Small intestine (tissue), 7 donors: ENCODE results near the gene FZD10. TPM values are rescaled to one million over a fixed set of nuclear protein-coding genes. Genes with fewer than 3 reads are reported as not detected.

ENCODE experiments used
- DNase-seq, 2 donors: peaks; one replicate each; pipeline versions ENCODE4 v3.0.0 to v3.0.0-alpha.2; 2013
- FAIRE-seq: peaks from 2 replicates; lab custom pipeline; 2012; peaks lifted over from hg19 to GRCh38; lab: Jason Lieb, UNC
- H3K27ac ChIP-seq, 3 donors: one replicate each; pipeline ENCODE4 v1.5.1; 2013; ENCODE audit warnings: low read length in 2 of 3, mild to moderate bottlenecking in 2 of 3, control low read depth in 1 of 3, inconsistent platforms in 1 of 3, low read depth in 1 of 3, moderate library complexity in 1 of 3
- H3K27me3 ChIP-seq, 3 donors: one replicate each; pipeline ENCODE4 v1.6.1; 2013; ENCODE audit warnings: low read length in 3 of 3, inconsistent platforms in 1 of 3; ENCODE audit not compliant: control insufficient read depth in 3 of 3, insufficient read depth in 3 of 3
- H3K36me3 ChIP-seq, 3 donors: one replicate each; pipeline ENCODE4 v1.6.1; 2013; ENCODE audit warnings: low read length in 3 of 3, inconsistent platforms in 1 of 3, low read depth in 1 of 3, mild to moderate bottlenecking in 1 of 3, moderate library complexity in 1 of 3; ENCODE audit not compliant: control insufficient read depth in 3 of 3, insufficient read depth in 2 of 3
- H3K4me1 ChIP-seq, 3 donors: one replicate each; pipeline ENCODE4 v1.6.1; 2013; ENCODE audit warnings: low read length in 2 of 3, inconsistent platforms in 1 of 3, low read depth in 1 of 3, mild to moderate bottlenecking in 1 of 3, moderate library complexity in 1 of 3; ENCODE audit not compliant: control insufficient read depth in 3 of 3, insufficient read depth in 2 of 3
- H3K4me3 ChIP-seq, 3 donors: one replicate each; pipeline ENCODE4 v1.5.1; 2013; ENCODE audit warnings: low read length in 3 of 3, control low read depth in 1 of 3, inconsistent platforms in 1 of 3, low read depth in 1 of 3, mild to moderate bottlenecking in 1 of 3, moderate library complexity in 1 of 3
- H3K9me3 ChIP-seq, 2 donors: one replicate each; pipeline ENCODE4 v1.6.1; 2013; ENCODE audit warnings: low read depth in 1 of 2, low read length in 1 of 2; ENCODE audit not compliant: control insufficient read depth in 2 of 2, insufficient read depth in 1 of 2
- WGBS, 3 donors: extraction: QIAGEN DNeasy Blood & Tissue Kit; methylation state at CpG; one replicate each; pipeline ENCODE4 v1.1.7; 2013; 5-methylcytosine and 5-hydroxymethylcytosine counted together
- polyA plus RNA-seq, 4 donors: library from polyadenylated mRNA; stranded (reverse) in 3 of 4; unstranded in 1 of 4; fragments of 200-250 nt in 3 of 4; fragments of 120-200 nt in 1 of 4; gene quantifications; one replicate each; pipeline versions ENCODE4 v1.2.1 to v1.2.3, GENCODE V29; 2013
- donor health status: healthy with polysubstance abuse.
- donor health status: control.
- donor health status: control.
- donor health status: Bipolar disorder and iron deficiency.
- donor health status: healthy.

FZD10 gene
- polyA plus RNA-seq, 4 donors = 1.2 to 1.6 TPM; not detected in 2

DNA sequence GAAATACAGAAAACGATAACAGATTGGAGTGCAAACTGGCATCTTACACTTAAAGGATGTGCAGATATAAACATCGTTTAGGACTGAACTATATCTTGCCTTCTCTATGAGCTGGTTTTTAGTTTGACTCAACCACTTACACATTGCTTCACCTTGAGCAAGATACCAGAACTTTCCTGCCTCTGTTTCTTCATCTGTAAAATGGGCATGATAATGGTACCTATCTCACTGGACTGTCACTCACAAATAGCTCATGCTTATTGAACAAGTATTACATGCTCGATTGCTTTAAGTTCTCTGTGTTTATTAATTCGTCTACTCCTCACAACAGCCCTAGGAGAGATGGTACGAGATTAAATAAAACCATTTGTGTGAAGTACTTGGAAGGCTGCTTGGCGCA, 7.7 kb downstream of the FZD10 start:
- no peak for FAIRE-seq

DNA sequence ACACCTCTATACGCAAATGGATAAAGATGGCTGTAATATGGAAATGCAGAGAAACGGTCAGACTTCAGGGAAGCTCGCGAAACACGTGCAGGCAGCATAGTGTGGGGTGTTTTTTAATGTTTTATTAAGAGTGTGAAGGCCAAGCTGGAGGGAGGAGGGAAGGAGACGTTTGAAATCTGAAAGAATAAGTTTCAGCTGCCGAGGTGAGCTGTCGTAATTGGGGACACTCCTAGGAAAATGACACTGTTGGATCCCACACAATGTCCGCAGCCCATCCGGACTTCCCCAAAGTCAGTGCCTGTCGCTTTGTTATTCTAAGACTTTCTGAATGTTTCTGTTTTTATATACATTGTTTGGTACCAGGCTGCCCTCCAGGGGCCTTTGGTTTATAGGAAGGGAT, 8.3 kb downstream of the FZD10 start:
- Histone ChIP-seq H3K36me3 (no peaks in the 10 kb centered on the region), H3K4me1 (no peaks in the 10 kb centered on the region), H3K27ac (no peak overlapping the region), H3K4me3 (no peak overlapping the region), H3K9me3 (peaks cover 0 to 2% of the 10 kb centered on the region in 2 donors), H3K27me3 (peaks cover 0 to 12% (median 0%) of the 10 kb centered on the region in 3 donors)
- DNase-seq = no peak
- no peak for FAIRE-seq
- WGBS, 3 donors = 60 to 66% (median 64%) methylated on average over 11 of the region's 11 CpGs

More for the DNA sequence above, 7.7 kb downstream of the FZD10 start:
- Histone ChIP-seq H3K36me3 (no peaks in the 10 kb centered on the region), H3K27ac (no peak overlapping the region), H3K4me3 (no peak overlapping the region), H3K4me1 (no peaks in the 10 kb centered on the region), H3K9me3 (peaks cover 0 to 2% of the 10 kb centered on the region in 2 donors), H3K27me3 (peaks cover 0 to 18% (median 0%) of the 10 kb centered on the region in 3 donors)
- no peak for DNase-seq
- WGBS, 3 donors = 53 to 58% (median 55%) methylated on average over 6 of the region's 6 CpGs

DNA sequence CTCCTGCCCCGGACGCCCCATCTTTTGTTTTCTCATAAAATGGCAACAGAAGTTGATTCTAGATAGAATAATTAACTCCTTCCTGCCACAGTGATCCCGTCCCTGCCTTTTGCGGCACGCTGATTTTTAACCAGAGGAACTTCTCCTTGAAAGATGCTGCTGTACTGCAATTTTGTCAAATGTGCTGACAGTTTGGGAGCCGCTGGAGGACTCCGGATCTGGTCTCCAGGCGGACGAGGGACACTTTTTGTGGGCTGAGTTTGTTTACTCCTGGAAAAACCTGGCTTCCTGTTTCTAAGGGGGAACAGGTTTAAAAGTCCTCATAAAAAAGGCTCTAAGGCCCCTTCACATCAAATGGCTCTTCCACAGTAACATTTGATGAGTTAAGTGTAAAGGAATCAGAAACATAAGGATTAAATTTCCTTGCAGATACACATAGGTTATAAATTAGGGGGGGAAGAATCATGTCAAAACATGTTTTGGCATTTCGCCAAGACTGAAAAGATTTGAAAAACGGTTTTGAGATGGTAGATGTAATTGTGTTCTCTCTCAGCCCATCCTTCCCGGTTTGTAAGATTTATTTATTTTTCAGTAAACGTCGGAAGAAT, 15.5 kb downstream of the FZD10 start:
- Histone ChIP-seq H3K4me1 (no peaks in the 10 kb centered on the region), H3K9me3 (no peaks in the 10 kb centered on the region), H3K4me3 (no peak overlapping the region), H3K36me3 (no peaks in the 10 kb centered on the region), H3K27me3 (no peaks in the 10 kb centered on the region), H3K27ac (no peak overlapping the region)
- FAIRE-seq (no peak), DNase-seq (no peak)
- 34 to 61% (median 55%) methylated on average over 14 of the region's 14 CpGs for WGBS, 3 donors

DNA sequence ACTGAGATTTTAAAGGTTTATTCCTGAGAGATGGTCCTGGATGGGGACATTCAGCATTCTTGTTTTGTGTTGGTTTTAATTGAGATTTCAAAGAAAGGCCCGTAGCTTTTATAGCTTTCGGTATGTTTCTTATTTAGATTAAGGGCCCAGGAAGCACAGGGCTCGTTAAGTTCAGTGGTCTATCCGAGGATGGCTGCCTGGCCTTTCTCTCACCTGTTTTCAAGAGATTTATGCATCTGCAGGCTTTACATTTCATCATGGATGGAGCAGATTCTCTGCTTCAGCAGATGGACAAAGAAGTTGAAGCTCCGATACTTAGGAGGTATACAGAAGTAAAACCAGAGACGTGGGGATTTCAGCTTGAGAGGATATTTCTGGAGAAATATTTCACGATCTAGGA, 16.0 kb downstream of the FZD10 start:
- DNase-seq = no peak
- Histone ChIP-seq H3K4me3 (no peak overlapping the region), H3K27me3 (no peaks in the 10 kb centered on the region), H3K36me3 (no peaks in the 10 kb centered on the region), H3K27ac (no peak overlapping the region), H3K9me3 (no peaks in the 10 kb centered on the region), H3K4me1 (no peaks in the 10 kb centered on the region)
- WGBS, 3 donors = 61 to 74% (median 66%) methylated on average over 7 of the region's 7 CpGs
- FAIRE-seq = no peak

DNA sequence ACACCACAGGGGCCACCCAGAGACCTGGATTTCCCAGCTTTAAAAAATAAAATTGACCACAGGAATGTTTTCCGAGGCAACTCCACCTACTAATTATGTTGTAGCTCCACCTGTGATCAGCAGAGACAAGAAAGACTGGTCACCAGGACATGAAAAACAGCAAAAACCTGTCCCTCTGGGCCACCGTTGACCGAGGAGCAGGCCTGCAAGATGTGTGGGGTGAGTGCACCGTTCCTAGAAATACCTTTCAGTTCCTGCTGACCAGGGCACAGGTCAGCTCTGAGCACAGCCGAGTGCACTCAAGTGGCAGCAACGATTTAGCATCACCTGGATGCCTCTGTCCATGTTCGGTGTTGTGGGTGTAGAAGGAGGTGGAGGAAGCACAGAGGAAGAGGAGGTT, 16.9 kb downstream of the FZD10 start:
- DNase-seq (no peak), FAIRE-seq (no peak)
- no peak overlapping the region for H3K4me3 ChIP-seq
- WGBS, 3 donors = 68 to 83% (median 82%) methylated on average over 6 to 7 of the region's 7 CpGs
- no peaks in the 10 kb centered on the region for H3K9me3 ChIP-seq
- no peak overlapping the region for H3K27ac ChIP-seq
- H3K4me1 ChIP-seq = no peaks in the 10 kb centered on the region
- no peaks in the 10 kb centered on the region for H3K27me3 ChIP-seq
- H3K36me3 ChIP-seq = no peaks in the 10 kb centered on the region

DNA sequence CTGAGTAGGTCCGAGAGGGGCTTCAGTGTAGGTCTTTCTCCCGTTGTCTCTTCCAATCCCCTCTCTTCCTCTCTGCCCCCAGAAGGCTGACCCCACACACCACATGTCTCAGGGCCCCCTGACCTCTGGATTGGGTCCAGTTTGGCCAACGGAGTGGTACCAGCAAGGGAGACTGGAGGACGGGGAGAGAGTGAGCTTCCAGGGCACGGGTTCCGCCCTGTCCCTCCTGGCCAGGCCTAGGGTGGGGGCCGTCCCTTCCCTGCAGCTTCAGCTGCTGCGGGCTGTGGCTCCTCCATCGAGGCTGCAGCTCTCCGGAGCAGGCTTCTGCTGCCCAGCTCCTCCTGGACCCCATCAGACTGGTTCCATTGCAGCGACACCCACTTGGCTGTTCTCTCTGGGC, 17.4 kb downstream of the FZD10 start:
- Histone ChIP-seq H3K27me3 (no peaks in the 10 kb centered on the region), H3K4me1 (no peaks in the 10 kb centered on the region), H3K27ac (no peak overlapping the region), H3K36me3 (no peaks in the 10 kb centered on the region), H3K9me3 (no peaks in the 10 kb centered on the region), H3K4me3 (no peak overlapping the region)
- no peak for DNase-seq
- no peak for FAIRE-seq
- WGBS, 3 donors = 78 to 91% (median 86%) methylated on average over 10 to 11 of the region's 11 CpGs

DNA sequence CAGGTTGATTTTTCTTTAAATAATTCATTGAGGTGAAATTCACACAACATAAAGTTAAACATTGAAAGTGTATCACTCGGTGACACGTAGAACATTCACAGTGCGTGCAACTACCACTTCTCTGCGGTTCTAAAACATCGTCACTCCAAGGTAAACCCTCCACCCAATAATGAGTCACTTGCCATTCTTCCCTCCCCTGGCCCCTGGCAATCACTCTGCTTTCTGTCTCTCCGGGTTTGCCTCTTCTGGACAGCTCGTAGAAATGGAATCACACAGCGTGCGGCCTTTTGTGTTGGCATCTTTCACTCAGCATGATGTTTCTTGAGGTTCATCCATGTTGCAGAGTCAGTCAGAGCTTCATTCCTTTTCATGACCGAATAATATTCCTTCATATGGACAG, 18.9 kb downstream of the FZD10 start:
- no peaks in the 10 kb centered on the region for H3K4me1 ChIP-seq
- H3K4me3 ChIP-seq = no peak overlapping the region
- FAIRE-seq (no peak), DNase-seq (no peak)
- H3K27ac ChIP-seq = no peak overlapping the region
- H3K9me3 ChIP-seq = no peaks in the 10 kb centered on the region
- H3K27me3 ChIP-seq = no peaks in the 10 kb centered on the region
- 85 to 91% (median 89%) methylated on average over 10 of the region's 10 CpGs for WGBS, 3 donors
- no peaks in the 10 kb centered on the region for H3K36me3 ChIP-seq

DNA sequence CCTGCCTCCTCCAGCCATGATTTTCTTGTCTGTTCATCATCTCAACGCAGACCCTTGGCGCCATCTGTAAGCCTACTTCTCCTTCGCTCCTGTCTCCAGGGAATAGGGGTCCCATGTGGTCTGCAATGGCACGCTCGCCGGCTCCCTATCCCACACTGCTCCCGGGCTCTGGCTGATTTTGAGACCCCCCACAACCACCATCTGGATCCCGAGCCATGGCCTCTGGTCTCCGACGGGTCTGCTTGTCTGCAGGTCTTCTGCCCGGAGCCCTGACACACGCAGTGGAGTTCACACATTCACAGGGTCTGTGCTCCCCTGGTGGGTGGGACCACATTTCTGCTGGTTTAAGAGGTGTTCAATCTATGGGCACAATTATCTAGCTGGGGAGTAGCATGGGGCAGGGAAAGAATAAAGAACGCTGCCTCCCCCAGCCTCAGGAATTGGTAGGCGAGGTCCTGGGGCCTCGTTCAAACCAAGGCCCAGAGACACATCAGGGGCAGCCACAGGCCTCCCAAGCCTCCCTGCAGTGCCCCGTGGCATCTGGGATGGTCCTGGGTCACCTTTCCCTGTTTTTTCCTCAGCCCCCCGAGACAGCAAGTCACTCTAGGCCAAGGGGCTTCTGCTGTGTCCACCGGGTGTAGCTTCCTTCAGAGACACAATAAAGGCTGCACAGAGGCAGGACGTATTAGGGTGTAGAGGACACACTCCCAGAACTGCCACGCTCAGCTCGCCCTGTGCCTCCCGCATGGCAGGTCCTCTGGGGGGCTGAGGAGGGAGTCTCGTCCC, 21.5 kb downstream of the FZD10 start:
- H3K36me3 ChIP-seq = no peaks in the 10 kb centered on the region
- H3K4me3 ChIP-seq = no peak overlapping the region
- no peaks in the 10 kb centered on the region for H3K27me3 ChIP-seq
- 76 to 85% (median 81%) methylated on average over 23 of the region's 23 CpGs for WGBS, 3 donors
- no peaks in the 10 kb centered on the region for H3K4me1 ChIP-seq
- H3K9me3 ChIP-seq = no peaks in the 10 kb centered on the region
- H3K27ac ChIP-seq = no peak overlapping the region
- FAIRE-seq (no peak), DNase-seq (no peak)
